Choroid plexus epithelial cell (primary cell): Measurements from ENCODE around the gene DPYD.
"Not testable (repeated sequence)": the region's sequence is repeated elsewhere in the genome, so short reads cannot be mapped to it uniquely, and the experiment has no call there.

ENCODE experiments used
- DNase-seq: peaks from one replicate; pipeline ENCODE4 v3.0.0-alpha.2; 2010; ENCODE audit warnings: low read depth
- H3K4me3 ChIP-seq: 2 replicates; pipeline ENCODE4 v1.5.1; 2011; ENCODE audit warnings: low read depth, mild to moderate bottlenecking, control low read depth, low read length, moderate library complexity
- CTCF ChIP-seq: conservative IDR thresholded peaks from 2 replicates; pipeline ENCODE4 v1.5.1; 2011; ENCODE audit warnings: low read depth, mild to moderate bottlenecking, control low read depth, inconsistent platforms, low read length, moderate library complexity

Gene DPYD

GRCh38 chr1:97245682-97246081, 675.2 kb downstream of the DPYD start:
- no peak for TF ChIP-seq CTCF
- no peak overlapping the region for H3K4me3 ChIP-seq
- DNase-seq, result peak; percentile 74

GRCh38 chr1:97245026-97245425, 675.8 kb downstream of the DPYD start:
- H3K4me3 ChIP-seq, result no peak overlapping the region
- no peak for DNase-seq

GRCh38 chr1:97243973-97244560, 676.8 kb downstream of the DPYD start:
- TF ChIP-seq CTCF, result peak; percentile 57
- H3K4me3 ChIP-seq, result no peak overlapping the region
- DNase-seq, result peak; percentile 58

More at GRCh38 chr1:97245026-97245425, 675.8 kb downstream of the DPYD start:
- peak; percentile 2 for TF ChIP-seq CTCF

- no peak overlapping the region for H3K4me3 ChIP-seq
- no peak for TF ChIP-seq CTCF
- no peak for DNase-seq
These were observed 682.0 kb downstream of the DPYD start for GRCh38 chr1:97238816-97239215.

- DNase-seq, H3K4me3 ChIP-seq: not testable (repeated sequence)
These were observed 689.5 kb downstream of the DPYD start for GRCh38 chr1:97231354-97231753.

- H3K4me3 ChIP-seq, result no peak overlapping the region
- no peak for DNase-seq
- TF ChIP-seq CTCF, result no peak
These were observed 708.2 kb downstream of the DPYD start for GRCh38 chr1:97212671-97213070.

- TF ChIP-seq CTCF, result no peak
- no peak overlapping the region for H3K4me3 ChIP-seq
- peak; percentile 30 for DNase-seq
These were observed 710.5 kb downstream of the DPYD start for GRCh38 chr1:97210307-97210706.
